ENCODE data around the gene GNS.

- no peak for TF ChIP-seq CTCF (IDR thresholded peaks at IDR 0.05 in 2 of 3, conservative IDR thresholded peaks at IDR 0.05 in 1 of 3; ENCODE audit: control insufficient read depth in 2 of 3, extremely low read depth in 1 of 3, insufficient read depth in 1 of 3, low read depth in 3 of 3, low read length in 3 of 3)
- no peak for TF ChIP-seq FOXK2 (IDR thresholded peaks at IDR 0.05)
- TF ChIP-seq EZH2 (IDR thresholded peaks at IDR 0.05; ENCODE audit: borderline replicate concordance, control insufficient read depth, low read depth, low read length): no peak
- no peak for TF ChIP-seq NR2C2 (IDR thresholded peaks at IDR 0.05; ENCODE audit: borderline replicate concordance, control insufficient read depth, insufficient read length, low read depth)
- TF ChIP-seq BHLHE40 (IDR thresholded peaks at IDR 0.05; ENCODE audit: borderline replicate concordance in 1 of 2, low read depth in 2 of 2, low read length in 1 of 2): no peak
- no peak for TF ChIP-seq FOXM1 (IDR thresholded peaks at IDR 0.05; ENCODE audit: low read depth, low read length)
- no peak for TF ChIP-seq ZBTB33 (IDR thresholded peaks at IDR 0.05)
- TF ChIP-seq POLR2A (IDR thresholded peaks at IDR 0.05; ENCODE audit: low read depth, low read length): no peak
- TF ChIP-seq ZNF592 (IDR thresholded peaks at IDR 0.05): no peak
- no peak for TF ChIP-seq SIX5 (IDR thresholded peaks at IDR 0.05; ENCODE audit: low read depth, low read length, severe bottlenecking)
- TF ChIP-seq MAX (IDR thresholded peaks at IDR 0.05; ENCODE audit: low read depth, low read length): no peak
Measured at GRCh38 chr12:64729909-64730587, 29.2 kb downstream of the GNS start.

Measured in GM12878 (cell line).